Measurements from ENCODE around the gene CYB5R4. TPM values are rescaled to one million over a fixed set of nuclear protein-coding genes. Genes with fewer than 3 reads are reported as not detected.
"Not testable (repeated sequence)": the region's sequence is repeated elsewhere in the genome, so short reads cannot be mapped to it uniquely, and the experiment has no call there.

CYB5R4 gene
- total RNA-seq, 1 donor from 2014 or later: 12.8 TPM

DNA sequence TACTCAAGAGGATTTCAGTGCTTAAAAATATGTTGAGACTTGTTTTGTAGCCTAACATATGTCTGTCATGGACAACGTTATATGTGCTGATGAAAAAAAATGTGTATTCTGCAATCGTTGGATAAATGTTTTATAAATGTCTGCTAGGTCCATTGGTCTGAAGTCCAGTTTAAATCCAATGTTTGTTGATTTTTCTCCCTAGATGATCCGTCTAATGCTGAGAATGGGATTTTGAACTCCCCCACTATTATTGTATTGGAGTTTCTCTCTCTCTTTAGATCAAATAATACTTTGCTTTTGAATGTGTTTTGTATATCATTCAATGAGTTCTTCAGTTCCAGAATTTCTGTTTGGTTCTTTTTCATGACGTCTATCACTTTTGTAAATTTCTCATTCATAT, 44.9 kb downstream of the CYB5R4 start:
- no peak for DNase-seq (ENCODE audit: low read depth)
- Histone ChIP-seq H3K27me3 (ENCODE audit: control insufficient read depth, insufficient read depth, low read length) (no peaks in the 10 kb centered on the region), H3K4me3 (ENCODE audit: low read depth, low read length) (no peak overlapping the region), H3K36me3 (ENCODE audit: control insufficient read depth, insufficient read depth, low read length) (no peaks in the 10 kb centered on the region)
- TF ChIP-seq CTCF (IDR thresholded peaks at IDR 0.05; ENCODE audit: insufficient read depth, low read length, poor library complexity, severe bottlenecking): no peak

- Histone ChIP-seq H3K27me3 (ENCODE audit: control insufficient read depth, insufficient read depth, low read length) (no peaks in the 10 kb centered on the region), H3K4me3 (ENCODE audit: low read depth, low read length) (no peak overlapping the region), H3K36me3 (ENCODE audit: control insufficient read depth, insufficient read depth, low read length) (no peaks in the 10 kb centered on the region)
- DNase-seq (ENCODE audit: low read depth): no peak
- TF ChIP-seq CTCF (IDR thresholded peaks at IDR 0.05; ENCODE audit: insufficient read depth, low read length, poor library complexity, severe bottlenecking): no peak
Observed at GRCh38 chr6:83905648-83906047, 46.2 kb downstream of the CYB5R4 start.

- H3K4me3 ChIP-seq (ENCODE audit: low read depth, low read length); DNase-seq (ENCODE audit: low read depth); H3K27me3 ChIP-seq (ENCODE audit: control insufficient read depth, insufficient read depth, low read length); H3K36me3 ChIP-seq (ENCODE audit: control insufficient read depth, insufficient read depth, low read length): not testable (repeated sequence)
Observed at GRCh38 chr6:83907623-83908390, 48.3 kb downstream of the CYB5R4 start.

DNA sequence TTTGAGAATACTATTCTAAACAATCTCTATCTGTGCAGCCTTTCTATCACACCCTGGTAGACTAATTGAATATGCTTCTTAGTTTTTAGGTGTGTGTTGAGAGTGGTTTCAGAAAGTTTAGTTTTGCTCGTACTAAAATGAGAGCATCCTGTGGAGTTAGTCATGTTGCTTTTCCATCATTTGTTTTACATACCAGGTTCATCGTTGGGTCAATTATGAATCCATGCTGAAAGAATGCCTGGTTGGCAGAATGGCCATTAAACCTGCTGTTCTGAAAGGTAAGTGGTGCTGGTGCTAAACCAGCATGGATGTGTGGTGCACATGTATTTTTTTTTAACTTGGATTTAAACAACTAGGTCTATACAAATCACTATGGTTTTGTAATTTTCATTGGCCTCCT, 49.3 kb downstream of the CYB5R4 start:
- DNase-seq (ENCODE audit: low read depth): no peak
- H3K4me3 ChIP-seq (ENCODE audit: low read depth, low read length): no peak overlapping the region
- no peak for TF ChIP-seq CTCF (IDR thresholded peaks at IDR 0.05; ENCODE audit: insufficient read depth, low read length, poor library complexity, severe bottlenecking)
- no peaks in the 10 kb centered on the region for H3K36me3 ChIP-seq (ENCODE audit: control insufficient read depth, insufficient read depth, low read length)
- H3K27me3 ChIP-seq (ENCODE audit: control insufficient read depth, insufficient read depth, low read length): no peaks in the 10 kb centered on the region

DNA sequence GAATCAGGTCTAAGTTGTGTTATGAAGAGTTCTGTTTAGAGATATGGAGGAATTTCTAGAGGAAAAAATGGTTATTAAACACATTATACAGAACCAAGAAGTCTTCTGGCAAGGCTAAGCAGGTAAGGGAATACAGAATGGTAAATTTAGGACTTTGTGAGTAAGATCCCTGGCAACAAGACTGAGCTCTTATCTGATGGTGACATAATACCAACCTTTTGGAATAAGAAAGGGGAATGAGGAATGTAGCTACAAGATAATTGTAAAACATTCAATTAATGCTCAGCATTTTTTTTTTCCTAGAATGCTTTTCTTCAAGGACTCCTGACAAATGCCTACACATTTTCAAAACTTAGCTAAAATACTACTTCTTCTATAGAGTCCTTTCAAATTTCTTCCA, 51.8 kb downstream of the CYB5R4 start:
- DNase-seq (ENCODE audit: low read depth): no peak
- TF ChIP-seq CTCF (IDR thresholded peaks at IDR 0.05; ENCODE audit: insufficient read depth, low read length, poor library complexity, severe bottlenecking): no peak
- no peak overlapping the region for H3K4me3 ChIP-seq (ENCODE audit: low read depth, low read length)
- H3K27me3 ChIP-seq (ENCODE audit: control insufficient read depth, insufficient read depth, low read length): no peaks in the 10 kb centered on the region
- no peaks in the 10 kb centered on the region for H3K36me3 ChIP-seq (ENCODE audit: control insufficient read depth, insufficient read depth, low read length)

- DNase-seq (ENCODE audit: low read depth): no peak
- Histone ChIP-seq H3K36me3 (ENCODE audit: control insufficient read depth, insufficient read depth, low read length) (no peaks in the 10 kb centered on the region), H3K4me3 (ENCODE audit: low read depth, low read length) (no peak overlapping the region), H3K27me3 (ENCODE audit: control insufficient read depth, insufficient read depth, low read length) (no peaks in the 10 kb centered on the region)
- no peak for TF ChIP-seq CTCF (IDR thresholded peaks at IDR 0.05; ENCODE audit: insufficient read depth, low read length, poor library complexity, severe bottlenecking)
Observed at GRCh38 chr6:83914953-83915352, 55.5 kb downstream of the CYB5R4 start.
